Endothelial cell of umbilical vein (primary cell): ENCODE data around the gene SLC22A4.

Experiments
- CTCF ChIP-seq, 2 donors: IDR thresholded peaks; 1 replicate in 1 of 2; 2 replicates in 1 of 2; pipeline ENCODE4 v1.5.1; 2011; ENCODE audit warnings: low read length in 2 of 2, mild to moderate bottlenecking in 2 of 2, moderate library complexity in 2 of 2, control low read depth in 1 of 2, inconsistent platforms in 1 of 2, low read depth in 1 of 2; ENCODE audit not compliant: insufficient read depth in 1 of 2; ENCODE audit errors: extremely low read depth in 1 of 2
- EZH2 ChIP-seq: IDR thresholded peaks from 2 replicates; pipeline ENCODE4 v1.6.1; 2012; ENCODE audit warnings: borderline replicate concordance, low read depth, mild to moderate bottlenecking, moderate library complexity, low read length, inconsistent platforms; ENCODE audit not compliant: severe bottlenecking
- FOS ChIP-seq: IDR thresholded peaks from 2 replicates; pipeline ENCODE4 v1.6.1; 2011; ENCODE audit warnings: mild to moderate bottlenecking, low read length, moderate library complexity, borderline replicate concordance; ENCODE audit not compliant: insufficient read depth
- JUN ChIP-seq: IDR thresholded peaks from 2 replicates; pipeline ENCODE4 v1.6.1; 2011; ENCODE audit warnings: borderline replicate concordance, low read depth; ENCODE audit not compliant: insufficient read length, insufficient read depth
- MAX ChIP-seq: IDR thresholded peaks from 2 replicates; pipeline ENCODE4 v1.6.1; 2011; ENCODE audit not compliant: insufficient read depth, insufficient read length
- MYC ChIP-seq: IDR thresholded peaks from one replicate; pipeline ENCODE4 v1.6.1; 2011; ENCODE audit warnings: mild to moderate bottlenecking, low read depth, low read length
- POLR2A ChIP-seq: IDR thresholded peaks from 2 replicates; pipeline ENCODE4 v1.6.1; 2012; ENCODE audit warnings: low read depth, mild to moderate bottlenecking, control low read depth, low read length
- POLR2AphosphoS5 ChIP-seq: IDR thresholded peaks from 2 replicates; pipeline ENCODE4 v1.6.1; 2012; ENCODE audit warnings: low read depth, mild to moderate bottlenecking, control low read depth, low read length, moderate library complexity; ENCODE audit not compliant: insufficient read depth

GRCh38 chr5:132258102-132259068, 35.8 kb upstream of the SLC22A4 start:
- TF ChIP-seq POLR2A (peak; percentile 41), EZH2 (no peak), POLR2AphosphoS5 (peak; percentile 14), CTCF (IDR thresholded peaks at IDR 0.05; ENCODE audit: extremely low read depth in 1 of 2, insufficient read depth in 1 of 2, low read depth in 1 of 2, low read length in 2 of 2) (no peak), FOS (peak; percentile 54), MAX (no peak), MYC (no peak), JUN (no peak)
